CD4-positive, alpha-beta T cell treated with Interleukin-15 for 1 hour (primary cell): ENCODE results near the gene SSPN.
"Not testable (repeated sequence)": the region's sequence is repeated elsewhere in the genome, so short reads cannot be mapped to it uniquely, and the experiment has no call there.

Experiments
- DNase-seq: peaks from one replicate; pipeline ENCODE4 v3.0.0-alpha.2; 2020

The SSPN gene

GRCh38 chr12:26231470-26231869 lies 36.1 kb downstream of the SSPN start:
- no peak for DNase-seq

GRCh38 chr12:26231921-26232320 lies 36.5 kb downstream of the SSPN start:
- DNase-seq, result no peak

GRCh38 chr12:26233631-26234030 lies 38.3 kb downstream of the SSPN start:
- no peak for DNase-seq

- not testable (repeated sequence) for DNase-seq
These were observed 40.1 kb downstream of the SSPN start for GRCh38 chr12:26235465-26235864.

GRCh38 chr12:26238341-26239121 lies 43.2 kb downstream of the SSPN start:
- no peak for DNase-seq

- no peak for DNase-seq
These were observed 43.9 kb downstream of the SSPN start for GRCh38 chr12:26239122-26239851.

- DNase-seq, result no peak
These were observed 44.8 kb downstream of the SSPN start for GRCh38 chr12:26239852-26240815.

GRCh38 chr12:26241080-26241479 lies 45.7 kb downstream of the SSPN start:
- no peak for DNase-seq

GRCh38 chr12:26242683-26243082 lies 47.3 kb downstream of the SSPN start:
- no peak for DNase-seq

GRCh38 chr12:26244503-26244902 lies 49.1 kb downstream of the SSPN start:
- DNase-seq, result no peak

GRCh38 chr12:26245175-26245942 lies 50.0 kb downstream of the SSPN start:
- no peak for DNase-seq

- no peak for DNase-seq
These were observed 51.3 kb downstream of the SSPN start for GRCh38 chr12:26246483-26247164.

GRCh38 chr12:26247873-26248272 lies 52.5 kb downstream of the SSPN start:
- no peak for DNase-seq

- no peak for DNase-seq
These were observed 55.4 kb downstream of the SSPN start for GRCh38 chr12:26250801-26251200.

- DNase-seq, result no peak
These were observed 56.2 kb downstream of the SSPN start for GRCh38 chr12:26251600-26251999.

- no peak for DNase-seq
These were observed 57.6 kb downstream of the SSPN start for GRCh38 chr12:26252946-26253345.

GRCh38 chr12:26255893-26256645 lies 60.7 kb downstream of the SSPN start:
- DNase-seq, result no peak

GRCh38 chr12:26264215-26264838 lies 69.0 kb downstream of the SSPN start:
- DNase-seq, result no peak

- no peak for DNase-seq
These were observed 70.2 kb downstream of the SSPN start for GRCh38 chr12:26265606-26266005.

GRCh38 chr12:26266881-26267280 lies 71.5 kb downstream of the SSPN start:
- DNase-seq, result no peak
